ENCODE measurements around the gene SLC24A3.

- TF ChIP-seq, protein P1, sequence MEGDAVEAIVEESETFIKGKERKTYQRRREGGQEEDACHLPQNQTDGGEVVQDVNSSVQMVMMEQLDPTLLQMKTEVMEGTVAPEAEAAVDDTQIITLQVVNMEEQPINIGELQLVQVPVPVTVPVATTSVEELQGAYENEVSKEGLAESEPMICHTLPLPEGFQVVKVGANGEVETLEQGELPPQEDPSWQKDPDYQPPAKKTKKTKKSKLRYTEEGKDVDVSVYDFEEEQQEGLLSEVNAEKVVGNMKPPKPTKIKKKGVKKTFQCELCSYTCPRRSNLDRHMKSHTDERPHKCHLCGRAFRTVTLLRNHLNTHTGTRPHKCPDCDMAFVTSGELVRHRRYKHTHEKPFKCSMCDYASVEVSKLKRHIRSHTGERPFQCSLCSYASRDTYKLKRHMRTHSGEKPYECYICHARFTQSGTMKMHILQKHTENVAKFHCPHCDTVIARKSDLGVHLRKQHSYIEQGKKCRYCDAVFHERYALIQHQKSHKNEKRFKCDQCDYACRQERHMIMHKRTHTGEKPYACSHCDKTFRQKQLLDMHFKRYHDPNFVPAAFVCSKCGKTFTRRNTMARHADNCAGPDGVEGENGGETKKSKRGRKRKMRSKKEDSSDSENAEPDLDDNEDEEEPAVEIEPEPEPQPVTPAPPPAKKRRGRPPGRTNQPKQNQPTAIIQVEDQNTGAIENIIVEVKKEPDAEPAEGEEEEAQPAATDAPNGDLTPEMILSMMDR (IDR thresholded peaks at IDR 0.05), result no peak
- TF ChIP-seq POLR2A (IDR thresholded peaks at IDR 0.05), result no peak
These were observed 174.8 kb downstream of the SLC24A3 start for GRCh38 chr20:19387251-19387650.
